Neuron (in vitro differentiated cells): ENCODE measurements around the gene FIS1.
"Not testable (repeated sequence)": the region's sequence is repeated elsewhere in the genome, so short reads cannot be mapped to it uniquely, and the experiment has no call there.

Source experiments
- H2AFZ ChIP-seq: one replicate; pipeline ENCODE4 v1.6.1; 2013; ENCODE audit warnings: low read depth, mild to moderate bottlenecking, inconsistent platforms, low read length, moderate library complexity
- H3K27me3 ChIP-seq: one replicate; pipeline ENCODE4 v1.6.1; 2013; ENCODE audit warnings: low read length; ENCODE audit not compliant: insufficient read depth
- H3K36me3 ChIP-seq: one replicate; pipeline ENCODE4 v1.6.1; 2013; ENCODE audit warnings: low read length; ENCODE audit not compliant: insufficient read depth
- H3K4me1 ChIP-seq: one replicate; pipeline ENCODE4 v1.6.1; 2013; ENCODE audit warnings: low read length; ENCODE audit not compliant: insufficient read depth
- H3K4me3 ChIP-seq: 2 replicates; pipeline ENCODE4 v1.5.1; 2013; ENCODE audit warnings: mild to moderate bottlenecking, low read length, moderate library complexity
- H3K9me3 ChIP-seq: one replicate; pipeline ENCODE4 v1.6.1; 2013; ENCODE audit warnings: low read length

Gene FIS1

GRCh38 chr7:101217388-101218235 is 27.3 kb downstream of the FIS1 start, which contains the start of the genes PLOD3 and ZNHIT1:
PLOD3 (minus strand) TSS chr7:101217581; CDS start chr7:101217274, 307 bp downstream.
ZNHIT1 (plus strand) TSS chr7:101218165; CDS start chr7:101218196, 31 bp downstream.
- H3K9me3 ChIP-seq: no peaks in the 10 kb centered on the region
- no peaks in the 10 kb centered on the region for H3K27me3 ChIP-seq
- peak within 1 kb of the TSS; percentile 42 for H2AFZ ChIP-seq
- peaks cover 14% of the 10 kb centered on the region for H3K4me1 ChIP-seq
- peaks cover 5% of the 10 kb centered on the region for H3K36me3 ChIP-seq
- peak within 1 kb of the TSS; percentile 68 for H3K4me3 ChIP-seq

- Histone ChIP-seq H3K4me1 (peaks cover 14% of the 10 kb centered on the region), H3K36me3 (peaks cover 5% of the 10 kb centered on the region), H3K9me3 (no peaks in the 10 kb centered on the region), H2AFZ (peak overlapping the region; percentile 42), H3K4me3 (peak overlapping the region; percentile 68), H3K27me3 (no peaks in the 10 kb centered on the region)
These were observed 28.0 kb downstream of the FIS1 start for GRCh38 chr7:101216860-101217387.

- peaks cover 11% of the 10 kb centered on the region for H3K36me3 ChIP-seq
- peaks cover 14% of the 10 kb centered on the region for H3K4me1 ChIP-seq
- no peaks in the 10 kb centered on the region for H3K27me3 ChIP-seq
- H2AFZ ChIP-seq: peak overlapping the region; percentile 42
- peak overlapping the region; percentile 68 for H3K4me3 ChIP-seq
- no peaks in the 10 kb centered on the region for H3K9me3 ChIP-seq
These were observed 28.7 kb downstream of the FIS1 start for GRCh38 chr7:101216001-101216859.

- no peak overlapping the region for H3K4me3 ChIP-seq
- H3K4me1 ChIP-seq: peaks cover 6% of the 10 kb centered on the region
- no peaks in the 10 kb centered on the region for H3K9me3 ChIP-seq
- H3K27me3 ChIP-seq: no peaks in the 10 kb centered on the region
- H3K36me3 ChIP-seq: peaks cover 33% of the 10 kb centered on the region
- H2AFZ ChIP-seq: no peak overlapping the region
These were observed 32.9 kb downstream of the FIS1 start for GRCh38 chr7:101212014-101212413.

GRCh38 chr7:101211501-101211900 is 33.4 kb downstream of the FIS1 start:
- H2AFZ ChIP-seq: no peak overlapping the region
- peaks cover 2% of the 10 kb centered on the region for H3K4me1 ChIP-seq
- H3K27me3 ChIP-seq: no peaks in the 10 kb centered on the region
- H3K9me3 ChIP-seq: no peaks in the 10 kb centered on the region
- H3K36me3 ChIP-seq: peaks cover 35% of the 10 kb centered on the region
- H3K4me3 ChIP-seq: no peak overlapping the region

- H3K4me3 ChIP-seq: no peak overlapping the region
- no peaks in the 10 kb centered on the region for H3K27me3 ChIP-seq
- H3K4me1 ChIP-seq: no peaks in the 10 kb centered on the region
- H3K9me3 ChIP-seq: no peaks in the 10 kb centered on the region
- peaks cover 34% of the 10 kb centered on the region for H3K36me3 ChIP-seq
- H2AFZ ChIP-seq: no peak overlapping the region
These were observed 34.7 kb downstream of the FIS1 start for GRCh38 chr7:101210143-101210542.

- H2AFZ ChIP-seq: no peak overlapping the region
- H3K27me3 ChIP-seq: no peaks in the 10 kb centered on the region
- no peak overlapping the region for H3K4me3 ChIP-seq
- peaks cover 34% of the 10 kb centered on the region for H3K36me3 ChIP-seq
- H3K9me3 ChIP-seq: no peaks in the 10 kb centered on the region
- H3K4me1 ChIP-seq: no peaks in the 10 kb centered on the region
These were observed 36.1 kb downstream of the FIS1 start for GRCh38 chr7:101208794-101209193.

GRCh38 chr7:101207459-101207858 is 37.4 kb downstream of the FIS1 start:
- H3K4me1 ChIP-seq: no peaks in the 10 kb centered on the region
- no peaks in the 10 kb centered on the region for H3K9me3 ChIP-seq
- H2AFZ ChIP-seq: no peak overlapping the region
- H3K4me3 ChIP-seq: no peak overlapping the region
- H3K36me3 ChIP-seq: peaks cover 34% of the 10 kb centered on the region
- H3K27me3 ChIP-seq: peaks cover 9% of the 10 kb centered on the region

GRCh38 chr7:101206665-101207042 is 38.2 kb downstream of the FIS1 start:
- Histone ChIP-seq H3K36me3 (peaks cover 29% of the 10 kb centered on the region), H3K9me3 (no peaks in the 10 kb centered on the region), H2AFZ (no peak overlapping the region), H3K27me3 (peaks cover 15% of the 10 kb centered on the region), H3K4me3 (no peak overlapping the region), H3K4me1 (no peaks in the 10 kb centered on the region)

- Histone ChIP-seq H3K4me1 (peaks cover 3% of the 10 kb centered on the region), H2AFZ (no peak overlapping the region), H3K9me3 (no peaks in the 10 kb centered on the region), H3K36me3 (peaks cover 25% of the 10 kb centered on the region), H3K27me3 (peaks cover 15% of the 10 kb centered on the region), H3K4me3 (no peak overlapping the region)
These were observed 38.8 kb downstream of the FIS1 start for GRCh38 chr7:101205901-101206664.

- not testable (repeated sequence) for H3K9me3 ChIP-seq, H2AFZ ChIP-seq, H3K4me3 ChIP-seq
- peaks cover 15% of the 10 kb centered on the region for H3K27me3 ChIP-seq
- H3K4me1 ChIP-seq: peaks cover 12% of the 10 kb centered on the region
- peaks cover 15% of the 10 kb centered on the region for H3K36me3 ChIP-seq
These were observed 40.8 kb downstream of the FIS1 start for GRCh38 chr7:101203740-101204738.

GRCh38 chr7:101202603-101202918 is 42.3 kb downstream of the FIS1 start:
- Histone ChIP-seq H3K9me3 (no peaks in the 10 kb centered on the region), H3K27me3 (peaks cover 15% of the 10 kb centered on the region), H3K4me1 (peaks cover 12% of the 10 kb centered on the region), H3K4me3 (no peak overlapping the region), H2AFZ (no peak overlapping the region), H3K36me3 (peaks cover 7% of the 10 kb centered on the region)
